GM12873 (cell line): ENCODE data around the gene ANKK1.

Experiments used
- CTCF ChIP-seq: IDR thresholded peaks from 2 replicates; pipeline ENCODE4 v1.5.1; 2012; ENCODE audit warnings: low read depth, mild to moderate bottlenecking, moderate library complexity, low read length, control low read depth; ENCODE audit not compliant: insufficient read depth; ENCODE audit errors: missing control alignments

Gene ANKK1

GRCh38 chr11:113377681-113378412 lies 9.7 kb upstream of the ANKK1 start:
- TF ChIP-seq CTCF: no peak

DNA sequence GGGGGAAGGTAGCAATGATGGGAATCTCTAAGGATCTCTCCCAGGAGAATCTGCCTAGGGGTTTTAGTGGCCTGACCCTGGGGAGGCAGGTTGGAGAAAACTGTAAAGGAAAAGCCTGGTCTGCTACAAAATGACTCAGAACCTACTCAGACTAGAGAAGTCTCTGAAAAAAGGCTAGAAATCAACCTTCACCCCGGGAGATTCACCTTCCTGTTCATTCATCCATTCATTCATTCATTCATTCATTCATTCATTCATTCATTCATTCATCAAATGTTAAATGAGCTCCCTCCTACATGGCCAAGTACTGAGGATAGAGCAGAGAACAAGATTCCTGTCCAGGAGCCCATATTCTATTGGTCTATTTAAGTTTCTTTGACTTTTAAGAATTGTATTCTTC lies 8.9 kb upstream of the ANKK1 start:
- no peak for TF ChIP-seq CTCF

DNA sequence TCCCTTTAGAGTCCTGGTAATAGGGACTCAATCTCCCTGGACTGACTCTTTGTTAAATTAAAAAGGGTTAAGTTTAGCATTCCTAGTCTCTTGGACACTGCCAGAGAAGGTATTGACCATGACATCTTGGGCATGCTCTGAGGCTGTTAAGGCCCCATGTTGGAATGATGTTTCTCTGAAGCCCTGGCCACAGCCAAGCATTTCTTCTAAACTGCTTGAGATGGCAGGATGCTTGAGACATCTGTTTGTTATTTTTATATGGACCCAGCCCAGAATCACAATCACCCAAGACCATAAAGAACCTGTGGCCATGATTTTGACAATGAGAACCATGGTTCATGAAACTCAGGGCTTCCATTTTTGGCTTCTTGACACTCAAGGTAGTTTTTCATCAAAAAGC lies 5.5 kb upstream of the ANKK1 start:
- TF ChIP-seq CTCF: no peak

- no peak for TF ChIP-seq CTCF
These were observed 3.0 kb upstream of the ANKK1 start for GRCh38 chr11:113384551-113384950.

GRCh38 chr11:113385749-113386148 lies 1.8 kb upstream of the ANKK1 start:
- no peak for TF ChIP-seq CTCF

DNA sequence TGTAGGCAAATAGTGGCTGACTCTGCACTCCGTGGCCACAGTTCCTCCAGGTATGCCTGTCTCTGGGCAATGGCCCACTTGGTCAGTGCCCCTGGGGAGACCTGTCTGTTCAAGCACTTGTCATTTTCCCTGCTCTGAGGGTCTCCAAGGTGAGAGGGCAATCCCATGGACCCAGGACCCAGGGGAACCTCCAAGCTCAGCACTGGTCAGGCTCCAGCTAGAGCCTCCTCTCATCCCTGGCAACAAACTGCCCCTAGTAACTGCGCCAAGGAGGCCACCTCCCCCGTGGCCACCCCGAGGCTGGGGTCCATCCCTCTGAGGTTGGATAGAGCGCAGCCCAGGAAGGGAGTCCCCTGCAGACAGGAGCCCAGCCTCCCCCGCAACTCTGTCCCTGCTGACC lies 713 bp upstream of the ANKK1 start:
- TF ChIP-seq CTCF: no peak

DNA sequence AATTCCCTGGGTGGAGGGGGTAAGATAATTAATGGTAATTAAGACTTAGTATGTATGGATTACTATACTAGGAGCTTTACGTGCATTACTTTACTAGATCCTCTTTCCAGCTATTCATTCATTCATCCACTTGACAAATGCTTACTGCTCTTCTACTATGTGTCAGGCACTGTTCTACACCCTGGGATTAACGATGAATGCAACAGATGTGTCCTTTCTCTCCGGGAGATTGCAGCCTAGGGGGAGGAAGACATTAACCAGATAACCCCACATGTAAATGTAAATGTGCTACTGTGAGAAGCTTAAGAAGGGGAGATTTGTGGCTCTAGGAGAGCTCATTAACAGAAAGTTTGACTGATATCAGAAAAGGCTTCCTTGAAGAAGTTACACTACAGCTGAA lies 1.7 kb downstream of the ANKK1 start:
- no peak for TF ChIP-seq CTCF
